Heart left ventricle (tissue), 16 donors: ENCODE measurements around the gene LUC7L. TPM values are rescaled to one million over a fixed set of nuclear protein-coding genes. Genes with fewer than 3 reads are reported as not detected.
"Not testable (repeated sequence)": the region's sequence is repeated elsewhere in the genome, so short reads cannot be mapped to it uniquely, and the experiment has no call there.

Source experiments
- ATAC-seq, 4 donors: fragments of 200-7000 bp; cut with Tn5 transposase; one replicate each; pipeline ENCODE4 v1.9.1; 2020 to 2022; ENCODE audit warnings: moderate library complexity in 4 of 4, mild to moderate bottlenecking in 3 of 4, moderate number of reproducible peaks in 1 of 4
- DNase-seq, 5 donors: peaks; one replicate each; pipeline ENCODE4 v3.0.0-alpha.2; 2020
- H3K27ac ChIP-seq, 12 donors: fragments of 200-600 bp; sonication (generic) in 4 of 12; one replicate each; pipeline versions ENCODE4 v1.5.0 to v1.8.0; 2016 to 2022; ENCODE audit warnings: mild to moderate bottlenecking in 2 of 12
- H3K27me3 ChIP-seq, 9 donors: fragments of 200-600 bp; sonication (generic) in 2 of 9; one replicate each; pipeline versions ENCODE4 v1.5.1 to v1.8.0; 2016 to 2022; ENCODE audit warnings: mild to moderate bottlenecking in 3 of 9
- H3K36me3 ChIP-seq, 9 donors: fragments of 200-600 bp; sonication (generic) in 2 of 9; one replicate each; pipeline versions ENCODE4 v1.5.0 to v1.8.0; 2018 to 2022; ENCODE audit warnings: mild to moderate bottlenecking in 2 of 9
- H3K4me1 ChIP-seq, 12 donors: fragments of 200-600 bp; sonication (generic) in 4 of 12; one replicate each; pipeline versions ENCODE4 v1.5.0 to v1.8.0; 2016 to 2022; ENCODE audit warnings: mild to moderate bottlenecking in 3 of 12
- H3K4me3 ChIP-seq, 12 donors: fragments of 200-600 bp; sonication (generic) in 4 of 12; one replicate each; pipeline versions ENCODE4 v1.5.0 to v1.8.0; 2017 to 2022; ENCODE audit warnings: mild to moderate bottlenecking in 9 of 12, moderate library complexity in 4 of 12
- H3K9me3 ChIP-seq, 12 donors: fragments of 200-600 bp; sonication (generic) in 4 of 12; one replicate each; pipeline versions ENCODE4 v1.5.0 to v1.8.0; 2016 to 2022; ENCODE audit warnings: mild to moderate bottlenecking in 1 of 12
- POLR2A ChIP-seq, 2 donors: fragments of 450-650 bp; IDR thresholded peaks; one replicate each; pipeline ENCODE4 v1.6.1; 2017; ENCODE audit warnings: antibody characterized with exemption in 2 of 2, mild to moderate bottlenecking in 2 of 2, moderate library complexity in 2 of 2
- WGBS, 4 donors: extraction: QIAGEN DNeasy Blood & Tissue Kit in 2 of 4; methylation state at CpG; one replicate each; pipeline versions ENCODE4 v1.1.5 to v1.1.7; 2013 to 2018; 5-methylcytosine and 5-hydroxymethylcytosine counted together
- intact Hi-C, 10 donors: fragments of 100-400 bp; cut with DNase I; formaldehyde crosslinking; loops; one replicate each; pipeline versions ENCODE4 v1.11.1 to v1.14.2; 2022
- polyA plus RNA-seq, 2 donors: library from polyadenylated mRNA; stranded (reverse); fragments of 200-250 nt; gene quantifications; one replicate each; pipeline ENCODE4 v1.2.3, GENCODE V29; 2013
- total RNA-seq, 9 donors: library from RNA; depleted of rRNA in 2 of 9; stranded (reverse); fragments of >200 nt in 2 of 9; fragmentation: NEBNext Ultra II Directional in 3 of 9; extraction: Animal tissue kit (Norgen Biotek cat#: 25700) in 3 of 9; gene quantifications; one replicate each; pipeline versions ENCODE4 v1.1.0 to v1.2.4, GENCODE V29; 2016 to 2023
- TF ChIP-seq, protein P1 (sequence below), 12 donors: fragments of 200-600 bp; sonication (generic) in 4 of 12; IDR thresholded peaks; one replicate each; pipeline versions ENCODE4 v1.5.0 to v1.8.0; 2018 to 2022; ENCODE audit warnings: antibody characterized with exemption in 12 of 12, mild to moderate bottlenecking in 5 of 12
- donor health status: ischemic (EF 13 %, LVEDD 7.1; RV severe dilation, severe dysfunction).
- donor health status: healthy with polysubstance abuse.
- donor health status: DM: no; HTN: yes; CAD: no.
- donor health status: DM: no; HTN: no; CAD: no.
- donor health status: ischemic (EF 25% LVEDD 6.9; RV normal size, moderate dysfunction).
- donor health status: ischemic (EF 25% LVEDD 5.7; RV mildly dilated, moderate dysfunction).
- donor health status: healthy.
- donor health status: DM: yes; HTN: yes; CAD: no.
- donor health status: ischemic (EF 35%, LVEDD 5.7; RV mildly dilated, moderate dysfunction).
- donor health status: nonischemic (EF 11% LVEDD 7.7; RV severe dilation, severe dysfunction).
- donor health status: DM: yes; HTN: yes; CAD: no.
- donor health status: PGD.
- donor health status: ischemic (EF 29% LVEDD 5.4; RV normal size, mild dysfunction).
- donor health status: nonischemic (EF 23%, LVEDD 6.1; RV moderate dilation, normal function).

The LUC7L gene
- total and polyA plus RNA-seq, 11 donors = 12.5 to 47.5 (median 19.4) TPM

DNA sequence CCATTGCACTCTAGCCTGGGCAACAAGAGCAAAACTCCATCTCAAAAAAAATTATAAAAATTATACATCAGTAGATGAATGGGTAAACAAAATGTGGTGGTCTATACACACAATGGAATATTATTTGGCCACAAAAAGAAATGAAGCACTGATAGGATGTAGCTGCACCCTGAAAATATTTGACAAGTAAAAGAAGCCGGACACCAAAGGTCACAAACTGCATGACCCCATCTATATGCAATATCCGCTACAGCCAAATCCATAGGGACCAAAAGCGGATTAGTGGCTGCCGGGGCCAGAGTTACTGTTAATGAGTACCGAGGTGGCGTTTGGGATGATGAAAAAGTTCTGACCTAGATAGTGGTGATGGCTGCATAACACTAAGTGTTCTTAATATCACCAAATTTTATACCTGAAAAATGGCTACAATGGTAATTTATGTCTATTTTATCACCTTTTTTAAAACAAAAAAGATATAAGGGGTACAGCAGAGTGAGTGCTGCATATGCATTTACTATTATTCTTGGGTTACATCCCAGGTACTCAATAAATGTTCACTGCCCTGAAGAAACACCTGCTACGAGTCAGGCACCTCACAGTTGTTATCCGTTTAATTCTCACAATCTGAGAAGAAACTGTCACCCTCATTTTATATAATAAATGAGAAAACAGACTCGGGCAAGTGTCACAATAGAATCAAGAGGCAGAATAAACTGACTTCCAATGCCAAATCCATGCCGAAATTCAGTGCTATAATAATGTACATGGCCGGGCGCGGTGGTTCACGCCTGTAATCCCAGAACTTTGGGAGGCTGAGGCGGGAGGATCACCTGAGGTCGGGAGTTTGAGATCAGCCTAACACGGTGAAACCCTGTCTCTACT, 49.8 kb downstream of the LUC7L start:
- Histone ChIP-seq H3K27me3 (peaks cover 34 to 56% (median 46%) of the 10 kb centered on the region in 9 donors), H3K4me3 (no peak overlapping the region), H3K27ac (no peak overlapping the region), H3K4me1 (peaks cover 7 to 28% (median 12%) of the 10 kb centered on the region in 12 donors), H3K9me3 (no peaks in the 10 kb centered on the region), H3K36me3 (no peaks in the 10 kb centered on the region)
- TF ChIP-seq, protein P1, sequence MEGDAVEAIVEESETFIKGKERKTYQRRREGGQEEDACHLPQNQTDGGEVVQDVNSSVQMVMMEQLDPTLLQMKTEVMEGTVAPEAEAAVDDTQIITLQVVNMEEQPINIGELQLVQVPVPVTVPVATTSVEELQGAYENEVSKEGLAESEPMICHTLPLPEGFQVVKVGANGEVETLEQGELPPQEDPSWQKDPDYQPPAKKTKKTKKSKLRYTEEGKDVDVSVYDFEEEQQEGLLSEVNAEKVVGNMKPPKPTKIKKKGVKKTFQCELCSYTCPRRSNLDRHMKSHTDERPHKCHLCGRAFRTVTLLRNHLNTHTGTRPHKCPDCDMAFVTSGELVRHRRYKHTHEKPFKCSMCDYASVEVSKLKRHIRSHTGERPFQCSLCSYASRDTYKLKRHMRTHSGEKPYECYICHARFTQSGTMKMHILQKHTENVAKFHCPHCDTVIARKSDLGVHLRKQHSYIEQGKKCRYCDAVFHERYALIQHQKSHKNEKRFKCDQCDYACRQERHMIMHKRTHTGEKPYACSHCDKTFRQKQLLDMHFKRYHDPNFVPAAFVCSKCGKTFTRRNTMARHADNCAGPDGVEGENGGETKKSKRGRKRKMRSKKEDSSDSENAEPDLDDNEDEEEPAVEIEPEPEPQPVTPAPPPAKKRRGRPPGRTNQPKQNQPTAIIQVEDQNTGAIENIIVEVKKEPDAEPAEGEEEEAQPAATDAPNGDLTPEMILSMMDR (IDR thresholded peaks at IDR 0.05) = no peak
- TF ChIP-seq POLR2A (IDR thresholded peaks at IDR 0.05) = no peak
- DNase-seq (peak in 1 of 5 donors; percentile 28), ATAC-seq (no peak)
- 75 to 80% (median 78%) methylated on average over 17 of the region's 17 CpGs for WGBS, 4 donors
- intact Hi-C loops = loop anchor here in 9 of 10 donors (2.0 to 5.0 kb wide), 4 partner anchors 57 to 72 kb away; no protein-coding TSS in a partner anchor

DNA sequence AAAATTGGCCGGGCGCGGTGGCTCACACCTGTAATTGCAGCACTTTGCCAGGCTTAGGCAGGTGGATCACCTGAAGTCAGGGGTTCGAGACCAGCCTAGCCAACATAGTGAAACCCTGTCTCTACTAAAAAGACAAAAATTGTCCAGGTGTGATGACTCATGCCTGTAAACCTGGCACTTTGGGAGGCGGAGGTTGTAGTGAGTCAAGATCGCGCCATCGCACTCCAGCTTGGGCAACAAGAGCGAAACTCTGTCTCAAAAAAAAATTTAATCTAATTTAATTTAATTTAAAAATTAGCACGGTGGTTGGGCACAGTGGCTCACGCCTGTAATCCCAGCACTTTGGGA, 50.6 kb downstream of the LUC7L start:
- H3K9me3 ChIP-seq = no peaks in the 10 kb centered on the region
- peaks cover 7 to 28% (median 12%) of the 10 kb centered on the region in 12 donors for H3K4me1 ChIP-seq
- H3K4me3 ChIP-seq = no peak overlapping the region
- peaks cover 34 to 57% (median 47%) of the 10 kb centered on the region in 9 donors for H3K27me3 ChIP-seq
- 83 to 91% (median 85%) methylated on average over 11 of the region's 11 CpGs for WGBS, 4 donors
- no peak for ATAC-seq
- peak in 1 of 5 donors; percentile 14 for DNase-seq
- TF ChIP-seq, protein P1 (IDR thresholded peaks at IDR 0.05) = no peak
- no peak for TF ChIP-seq POLR2A (IDR thresholded peaks at IDR 0.05)
- no peaks in the 10 kb centered on the region for H3K36me3 ChIP-seq
- no peak overlapping the region for H3K27ac ChIP-seq
- intact Hi-C loops = loop anchor here in 1 of 10 donors (5.0 kb wide), 1 partner anchor 71 kb away; no protein-coding TSS in a partner anchor

DNA sequence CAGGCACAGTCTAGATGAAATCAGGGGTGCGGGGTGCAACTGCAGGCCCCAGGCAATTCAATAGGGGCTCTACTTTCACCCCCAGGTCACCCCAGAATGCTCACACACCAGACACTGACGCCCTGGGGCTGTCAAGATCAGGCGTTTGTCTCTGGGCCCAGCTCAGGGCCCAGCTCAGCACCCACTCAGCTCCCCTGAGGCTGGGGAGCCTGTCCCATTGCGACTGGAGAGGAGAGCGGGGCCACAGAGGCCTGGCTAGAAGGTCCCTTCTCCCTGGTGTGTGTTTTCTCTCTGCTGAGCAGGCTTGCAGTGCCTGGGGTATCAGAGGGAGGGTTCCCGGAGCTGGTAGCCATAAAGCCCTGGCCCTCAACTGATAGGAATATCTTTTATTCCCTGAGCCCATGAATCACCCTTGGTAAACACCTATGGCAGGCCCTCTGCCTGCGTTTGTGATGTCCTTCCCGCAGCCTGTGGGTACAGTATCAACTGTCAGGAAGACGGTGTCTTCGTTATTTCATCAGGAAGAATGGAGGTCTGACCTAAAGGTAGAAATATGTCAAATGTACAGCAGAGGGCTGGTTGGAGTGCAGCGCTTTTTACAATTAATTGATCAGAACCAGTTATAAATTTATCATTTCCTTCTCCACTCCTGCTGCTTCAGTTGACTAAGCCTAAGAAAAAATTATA, 51.1 kb downstream of the LUC7L start:
- H3K4me1 ChIP-seq = peaks cover 7 to 28% (median 12%) of the 10 kb centered on the region in 12 donors
- no peak for DNase-seq
- peaks cover 34 to 61% (median 47%) of the 10 kb centered on the region in 9 donors for H3K27me3 ChIP-seq
- ATAC-seq = no peak
- no peaks in the 10 kb centered on the region for H3K36me3 ChIP-seq
- WGBS, 4 donors = 56 to 81% (median 66%) methylated on average over 7 to 11 of the region's 11 CpGs
- TF ChIP-seq POLR2A (IDR thresholded peaks at IDR 0.05) = no peak
- TF ChIP-seq, protein P1 (IDR thresholded peaks at IDR 0.05) = no peak
- intact Hi-C loops = loop anchor here in 1 of 10 donors (5.0 kb wide), 1 partner anchor 71 kb away; no protein-coding TSS in a partner anchor
- no peak overlapping the region for H3K27ac ChIP-seq
- no peak overlapping the region for H3K4me3 ChIP-seq
- no peaks in the 10 kb centered on the region for H3K9me3 ChIP-seq

DNA sequence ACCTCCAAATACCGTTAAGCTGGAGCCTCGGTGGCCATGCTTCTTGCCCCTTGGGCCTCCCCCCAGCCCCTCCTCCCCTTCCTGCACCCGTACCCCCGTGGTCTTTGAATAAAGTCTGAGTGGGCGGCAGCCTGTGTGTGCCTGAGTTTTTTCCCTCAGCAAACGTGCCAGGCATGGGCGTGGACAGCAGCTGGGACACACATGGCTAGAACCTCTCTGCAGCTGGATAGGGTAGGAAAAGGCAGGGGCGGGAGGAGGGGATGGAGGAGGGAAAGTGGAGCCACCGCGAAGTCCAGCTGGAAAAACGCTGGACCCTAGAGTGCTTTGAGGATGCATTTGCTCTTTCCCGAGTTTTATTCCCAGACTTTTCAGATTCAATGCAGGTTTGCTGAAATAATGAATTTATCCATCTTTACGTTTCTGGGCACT, 51.8 kb downstream of the LUC7L start:
- no peak overlapping the region for H3K4me3 ChIP-seq
- intact Hi-C loops = loop anchor here in 1 of 10 donors (5.0 kb wide), 1 partner anchor 70 kb away; no protein-coding TSS in a partner anchor
- H3K27me3 ChIP-seq = peaks cover 34 to 61% (median 47%) of the 10 kb centered on the region in 9 donors
- ATAC-seq = peak in 1 of 4 donors; percentile 13
- TF ChIP-seq, protein P1 (IDR thresholded peaks at IDR 0.05) = no peak
- TF ChIP-seq POLR2A (IDR thresholded peaks at IDR 0.05) = no peak
- peak in 3 of 5 donors; percentile 0 to 47 (median 43) for DNase-seq
- no peaks in the 10 kb centered on the region for H3K36me3 ChIP-seq
- no peaks in the 10 kb centered on the region for H3K9me3 ChIP-seq
- H3K27ac ChIP-seq = no peak overlapping the region
- peaks cover 7 to 28% (median 12%) of the 10 kb centered on the region in 12 donors for H3K4me1 ChIP-seq
- WGBS, 4 donors = 4 to 8% (median 5%) methylated on average over 12 to 13 of the region's 13 CpGs

DNA sequence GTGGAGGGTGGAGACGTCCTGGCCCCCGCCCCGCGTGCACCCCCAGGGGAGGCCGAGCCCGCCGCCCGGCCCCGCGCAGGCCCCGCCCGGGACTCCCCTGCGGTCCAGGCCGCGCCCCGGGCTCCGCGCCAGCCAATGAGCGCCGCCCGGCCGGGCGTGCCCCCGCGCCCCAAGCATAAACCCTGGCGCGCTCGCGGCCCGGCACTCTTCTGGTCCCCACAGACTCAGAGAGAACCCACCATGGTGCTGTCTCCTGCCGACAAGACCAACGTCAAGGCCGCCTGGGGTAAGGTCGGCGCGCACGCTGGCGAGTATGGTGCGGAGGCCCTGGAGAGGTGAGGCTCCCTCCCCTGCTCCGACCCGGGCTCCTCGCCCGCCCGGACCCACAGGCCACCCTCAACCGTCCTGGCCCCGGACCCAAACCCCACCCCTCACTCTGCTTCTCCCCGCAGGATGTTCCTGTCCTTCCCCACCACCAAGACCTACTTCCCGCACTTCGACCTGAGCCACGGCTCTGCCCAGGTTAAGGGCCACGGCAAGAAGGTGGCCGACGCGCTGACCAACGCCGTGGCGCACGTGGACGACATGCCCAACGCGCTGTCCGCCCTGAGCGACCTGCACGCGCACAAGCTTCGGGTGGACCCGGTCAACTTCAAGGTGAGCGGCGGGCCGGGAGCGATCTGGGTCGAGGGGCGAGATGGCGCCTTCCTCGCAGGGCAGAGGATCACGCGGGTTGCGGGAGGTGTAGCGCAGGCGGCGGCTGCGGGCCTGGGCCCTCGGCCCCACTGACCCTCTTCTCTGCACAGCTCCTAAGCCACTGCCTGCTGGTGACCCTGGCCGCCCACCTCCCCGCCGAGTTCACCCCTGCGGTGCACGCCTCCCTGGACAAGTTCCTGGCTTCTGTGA, 52.5 kb downstream of the LUC7L start, which contains the start of gene HBA1:
HBA1 (plus strand) TSS at position 204 of the 906 bp plus-strand sequence; CDS start at position 241, 37 bp downstream.
- H3K27me3 ChIP-seq = peaks cover 34 to 61% (median 49%) of the 10 kb centered on the region in 9 donors
- ATAC-seq = peak in 1 of 4 donors; percentile 6
- H3K36me3 ChIP-seq, DNase-seq, H3K27ac ChIP-seq, H3K9me3 ChIP-seq: not testable (repeated sequence)
- H3K4me1 ChIP-seq = peaks cover 7 to 28% (median 12%) of the 10 kb centered on the region in 12 donors
- peak within 1 kb of the TSS in 1 of 12 donors; percentile 29 for H3K4me3 ChIP-seq
- intact Hi-C loops = loop anchor here in 1 of 10 donors (5.0 kb wide), 1 partner anchor 69 kb away; no protein-coding TSS in a partner anchor
- 3 to 7% (median 4%) methylated on average over 14 to 43 of the region's 88 CpGs for WGBS, 4 donors
